22Rv1 (cell line): ENCODE measurements around the gene GTF2A1.

Experiments
- ZFX ChIP-seq: fragments of 450-650 bp; IDR thresholded peaks from 2 replicates; pipeline ENCODE4 v1.6.1; 2017; ENCODE audit warnings: antibody characterized with exemption, borderline replicate concordance
- TF ChIP-seq, protein P1 (sequence below): fragments of 450-650 bp; IDR thresholded peaks from 2 replicates; pipeline ENCODE4 v1.5.1; 2017; ENCODE audit warnings: mild to moderate bottlenecking

DNA sequence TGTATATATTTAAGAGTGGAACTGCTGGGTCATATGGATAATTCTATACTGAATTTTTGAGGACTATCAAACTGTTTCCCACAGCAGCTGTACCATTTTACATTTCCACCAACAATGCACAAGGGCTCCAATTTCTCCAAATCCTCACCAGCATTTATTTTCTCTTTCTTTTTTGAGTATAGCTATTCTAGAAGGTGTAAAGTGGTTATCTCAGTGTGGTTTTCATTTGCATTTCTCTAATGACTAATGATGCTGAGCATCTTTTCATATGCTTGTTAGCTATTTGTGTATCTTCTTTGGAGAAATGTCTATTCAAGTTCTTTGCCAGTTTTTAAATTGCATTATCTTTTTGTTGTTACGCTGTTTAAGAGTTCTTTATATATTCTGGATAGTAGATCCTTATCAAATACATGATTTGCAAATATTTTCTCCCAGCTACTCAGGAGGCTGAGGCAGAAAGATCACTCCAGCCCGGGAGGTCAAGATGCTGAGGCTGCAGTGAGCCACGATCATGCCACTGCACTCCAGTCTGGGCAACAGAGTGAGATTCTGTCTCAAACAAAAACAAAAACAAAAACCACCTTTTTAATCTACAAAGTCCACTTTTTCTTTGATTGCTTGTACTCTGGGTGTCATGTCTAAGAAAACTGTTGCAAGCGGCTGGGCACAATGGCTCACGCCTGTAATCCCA is 32.8 kb downstream of the GTF2A1 start:
- TF ChIP-seq, protein P1, sequence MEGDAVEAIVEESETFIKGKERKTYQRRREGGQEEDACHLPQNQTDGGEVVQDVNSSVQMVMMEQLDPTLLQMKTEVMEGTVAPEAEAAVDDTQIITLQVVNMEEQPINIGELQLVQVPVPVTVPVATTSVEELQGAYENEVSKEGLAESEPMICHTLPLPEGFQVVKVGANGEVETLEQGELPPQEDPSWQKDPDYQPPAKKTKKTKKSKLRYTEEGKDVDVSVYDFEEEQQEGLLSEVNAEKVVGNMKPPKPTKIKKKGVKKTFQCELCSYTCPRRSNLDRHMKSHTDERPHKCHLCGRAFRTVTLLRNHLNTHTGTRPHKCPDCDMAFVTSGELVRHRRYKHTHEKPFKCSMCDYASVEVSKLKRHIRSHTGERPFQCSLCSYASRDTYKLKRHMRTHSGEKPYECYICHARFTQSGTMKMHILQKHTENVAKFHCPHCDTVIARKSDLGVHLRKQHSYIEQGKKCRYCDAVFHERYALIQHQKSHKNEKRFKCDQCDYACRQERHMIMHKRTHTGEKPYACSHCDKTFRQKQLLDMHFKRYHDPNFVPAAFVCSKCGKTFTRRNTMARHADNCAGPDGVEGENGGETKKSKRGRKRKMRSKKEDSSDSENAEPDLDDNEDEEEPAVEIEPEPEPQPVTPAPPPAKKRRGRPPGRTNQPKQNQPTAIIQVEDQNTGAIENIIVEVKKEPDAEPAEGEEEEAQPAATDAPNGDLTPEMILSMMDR: no peak
- TF ChIP-seq ZFX: no peak
